Right lobe of liver (tissue), 6 donors: Measurements from ENCODE around the gene ANKRD53. TPM values are rescaled to one million over a fixed set of nuclear protein-coding genes. Genes with fewer than 3 reads are reported as not detected.
"Not testable (repeated sequence)": the region's sequence is repeated elsewhere in the genome, so short reads cannot be mapped to it uniquely, and the experiment has no call there.

Experiments
- ATAC-seq, 4 donors: fragments of 200-7000 bp; cut with Tn5 transposase; one replicate each; pipeline ENCODE4 v1.9.1; 2020; ENCODE audit warnings: mild to moderate bottlenecking in 4 of 4, moderate library complexity in 4 of 4
- DNase-seq, 3 donors: peaks; one replicate each; pipeline ENCODE4 v3.0.0-alpha.2; 2020
- H3K27ac ChIP-seq, 3 donors: fragments of 200-600 bp; one replicate each; pipeline ENCODE4 v1.8.0; 2022
- H3K27me3 ChIP-seq, 2 donors: fragments of 200-600 bp; one replicate each; pipeline ENCODE4 v1.8.0; 2022
- H3K36me3 ChIP-seq, 4 donors: fragments of 200-600 bp; sonication (generic) in 1 of 4; one replicate each; pipeline versions ENCODE4 v1.5.1 to v1.8.0; 2017 to 2022; ENCODE audit warnings: control low read depth in 1 of 4
- H3K4me1 ChIP-seq, 4 donors: fragments of 200-600 bp; sonication (generic) in 1 of 4; one replicate each; pipeline versions ENCODE4 v1.5.1 to v1.8.0; 2017 to 2022; ENCODE audit warnings: control low read depth in 1 of 4
- H3K4me3 ChIP-seq, 3 donors: fragments of 200-600 bp; one replicate each; pipeline ENCODE4 v1.8.0; 2022
- H3K9me3 ChIP-seq, 4 donors: fragments of 200-600 bp; sonication (generic) in 1 of 4; one replicate each; pipeline versions ENCODE4 v1.5.1 to v1.8.0; 2017 to 2022; ENCODE audit warnings: control low read depth in 1 of 4
- CTCF ChIP-seq, 4 donors: fragments of 200-600 bp in 3 of 4; fragments of 450-650 bp in 1 of 4; IDR thresholded peaks; one replicate each; pipeline versions ENCODE4 v1.5.1 to v1.8.0; 2016 to 2022; ENCODE audit warnings: antibody characterized with exemption in 4 of 4, mild to moderate bottlenecking in 2 of 4
- POLR2A ChIP-seq: fragments of 450-650 bp; IDR thresholded peaks from one replicate; pipeline ENCODE4 v1.6.1; 2017; ENCODE audit warnings: antibody characterized with exemption, mild to moderate bottlenecking
- WGBS: methylation state at CpG from one replicate; pipeline ENCODE4 v1.1.6; 2018; ENCODE audit warnings: low coverage, low lambda C conversion rate; ENCODE audit not compliant: insufficient coverage; ENCODE audit errors: missing lambda C conversion rate; 5-methylcytosine and 5-hydroxymethylcytosine counted together
- intact Hi-C, 2 donors: fragments of 100-400 bp; cut with DNase I; formaldehyde crosslinking; loops; one replicate each; pipeline versions ENCODE4 v1.11.2 to v1.14.1; 2022
- total RNA-seq, 6 experiments: library from RNA; depleted of rRNA in 2 of 6; stranded (reverse); fragments of >200 nt in 2 of 6; fragmentation: NEBNext Ultra II Directional in 3 of 6; extraction: Animal tissue kit (Norgen Biotek cat#: 25700) in 3 of 6; gene quantifications; one replicate each; pipeline versions ENCODE4 v1.1.0 to v1.2.4, GENCODE V29; 2016 to 2023
- donor health status: DM: no; HTN: yes; CAD: no.
- donor health status: DM: no; HTN: no; CAD: no.
- donor health status: DM: no; HTN: no; CAD: no.
- donor health status: DM: no; HTN: yes; CAD: no.
- donor health status: DM: no; HTN: yes; CAD: no.

The ANKRD53 gene
- total RNA-seq, 6 experiments from 2014 or later = 0.25 to 0.93 (median 0.50) TPM; not detected in 1

- 2% methylated on average over 11 of the region's 11 CpGs for WGBS
- Histone ChIP-seq H3K4me1 (peaks cover 0 to 15% (median 7%) of the 10 kb centered on the region in 4 donors), H3K4me3 (peak overlapping the region; percentile 91 to 99 (median 98)), H3K36me3 (peaks cover 0 to 4% (median 0%) of the 10 kb centered on the region in 4 donors), H3K27me3 (no peaks in the 10 kb centered on the region), H3K27ac (no peak overlapping the region), H3K9me3 (no peaks in the 10 kb centered on the region)
- DNase-seq = no peak
- intact Hi-C loops = no loop called here
- TF ChIP-seq POLR2A = no peak
- peak; percentile 22 to 35 (median 22) for TF ChIP-seq CTCF (IDR thresholded peaks at IDR 0.05)
- ATAC-seq = peak; percentile 42 to 60 (median 52)
Measured at GRCh38 chr2:70995426-70995729, 16.9 kb downstream of the ANKRD53 start.

- H3K27ac ChIP-seq, H3K4me1 ChIP-seq, H3K4me3 ChIP-seq, H3K36me3 ChIP-seq, ATAC-seq, H3K9me3 ChIP-seq, DNase-seq, intact Hi-C loops, H3K27me3 ChIP-seq: not testable (repeated sequence)
- WGBS = 86% methylated on average over 4 of the region's 4 CpGs
Measured at GRCh38 chr2:70998885-70999284, 20.5 kb downstream of the ANKRD53 start.

DNA sequence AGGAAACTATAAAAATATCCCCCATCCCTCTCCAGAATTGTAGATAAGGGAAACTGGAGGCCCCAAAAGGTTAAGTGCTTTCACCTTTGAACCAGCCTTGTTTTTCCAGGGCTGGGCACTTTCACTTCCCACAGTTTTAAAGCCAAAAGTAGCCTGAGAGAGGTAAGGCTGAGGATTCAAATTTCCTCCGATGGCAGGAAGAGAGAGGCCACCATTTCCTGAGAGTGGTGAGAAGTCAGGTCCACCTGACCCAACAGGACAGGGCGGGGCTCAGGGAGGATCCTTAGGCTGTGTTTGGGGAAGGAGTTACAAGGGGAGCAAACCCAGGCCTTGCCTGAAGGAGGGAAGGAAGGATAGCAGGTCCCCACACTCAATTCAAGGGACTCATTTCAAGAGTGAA lies 20.9 kb downstream of the ANKRD53 start:
- Histone ChIP-seq H3K9me3 (no peaks in the 10 kb centered on the region), H3K4me1 (no peaks in the 10 kb centered on the region), H3K4me3 (no peak overlapping the region), H3K36me3 (no peaks in the 10 kb centered on the region), H3K27ac (no peak overlapping the region), H3K27me3 (no peaks in the 10 kb centered on the region)
- no peak for ATAC-seq
- TF ChIP-seq CTCF (IDR thresholded peaks at IDR 0.05) (no peak), POLR2A (no peak)
- peak in 1 of 3 donors; percentile 39 for DNase-seq
- intact Hi-C loops = no loop called here
- WGBS = 13% methylated on average over 1 of the region's 2 CpGs

GRCh38 chr2:70999931-71000330 lies 21.5 kb downstream of the ANKRD53 start:
- H3K9me3 ChIP-seq, H3K4me3 ChIP-seq, H3K36me3 ChIP-seq, ATAC-seq, H3K4me1 ChIP-seq, H3K27me3 ChIP-seq, H3K27ac ChIP-seq, intact Hi-C loops: not testable (repeated sequence)
- DNase-seq = peak in 1 of 3 donors; percentile 9
- 82% methylated on average over 4 of the region's 10 CpGs for WGBS

GRCh38 chr2:71000780-71001591 lies 22.6 kb downstream of the ANKRD53 start:
- no peaks in the 10 kb centered on the region for H3K27me3 ChIP-seq
- WGBS = 14% methylated on average over 19 of the region's 21 CpGs
- intact Hi-C loops = no loop called here
- ATAC-seq = peak; percentile 86 to 97 (median 94)
- no peaks in the 10 kb centered on the region for H3K36me3 ChIP-seq
- peak; percentile 78 to 84 (median 80) for DNase-seq
- no peaks in the 10 kb centered on the region for H3K9me3 ChIP-seq
- no peaks in the 10 kb centered on the region for H3K4me1 ChIP-seq
- TF ChIP-seq POLR2A (no peak), CTCF (IDR thresholded peaks at IDR 0.05) (peak; percentile 71 to 93 (median 92))
- H3K4me3 ChIP-seq = peak overlapping the region in 1 of 3 donors; percentile 44
- H3K27ac ChIP-seq = no peak overlapping the region
